GM19023 (cell line): ENCODE data around the gene TENM4.
"Not testable (repeated sequence)": the region's sequence is repeated elsewhere in the genome, so short reads cannot be mapped to it uniquely, and the experiment has no call there.

Experiments used
- ATAC-seq: cut with Tn5 transposase; IDR thresholded peaks from one replicate; pipeline ENCODE4 v1.9.1; 2021; ENCODE audit warnings: mild to moderate bottlenecking, moderate library complexity; ENCODE audit not compliant: unreplicated experiment

The TENM4 gene

GRCh38 chr11:78830277-78830819 is 610.5 kb downstream of the TENM4 start:
- ATAC-seq, result no peak

- ATAC-seq, result no peak
Measured at GRCh38 chr11:78829146-78829545, 611.7 kb downstream of the TENM4 start.

GRCh38 chr11:78828676-78829075 is 612.2 kb downstream of the TENM4 start:
- ATAC-seq, result no peak

- not testable (repeated sequence) for ATAC-seq
Measured at GRCh38 chr11:78827291-78827690, 613.5 kb downstream of the TENM4 start.

- ATAC-seq, result no peak
Measured at GRCh38 chr11:78825591-78826020, 615.2 kb downstream of the TENM4 start.

GRCh38 chr11:78823588-78823987 is 617.2 kb downstream of the TENM4 start:
- no peak for ATAC-seq

- no peak for ATAC-seq
Measured at GRCh38 chr11:78822931-78823423, 617.9 kb downstream of the TENM4 start.

GRCh38 chr11:78821371-78822306 is 619.2 kb downstream of the TENM4 start:
- ATAC-seq, result no peak

GRCh38 chr11:78820741-78821140 is 620.1 kb downstream of the TENM4 start:
- no peak for ATAC-seq

GRCh38 chr11:78818201-78818600 is 622.6 kb downstream of the TENM4 start:
- ATAC-seq, result no peak

GRCh38 chr11:78815831-78816230 is 625.0 kb downstream of the TENM4 start:
- ATAC-seq, result no peak

- no peak for ATAC-seq
Measured at GRCh38 chr11:78812513-78813293, 628.1 kb downstream of the TENM4 start.

- ATAC-seq, result no peak
Measured at GRCh38 chr11:78810559-78811009, 630.2 kb downstream of the TENM4 start.

GRCh38 chr11:78809931-78810541 is 630.8 kb downstream of the TENM4 start:
- ATAC-seq, result no peak

GRCh38 chr11:78808923-78809322 is 631.9 kb downstream of the TENM4 start:
- no peak for ATAC-seq

GRCh38 chr11:78807351-78807750 is 633.5 kb downstream of the TENM4 start:
- ATAC-seq, result no peak

GRCh38 chr11:78806214-78807004 is 634.4 kb downstream of the TENM4 start:
- ATAC-seq, result no peak

- ATAC-seq, result no peak
Measured at GRCh38 chr11:78804991-78805390, 635.8 kb downstream of the TENM4 start.

GRCh38 chr11:78803995-78804394 is 636.8 kb downstream of the TENM4 start:
- ATAC-seq, result no peak
